HG03064 (cell line): ENCODE results near the gene PHYHD1.
"Not testable (repeated sequence)": the region's sequence is repeated elsewhere in the genome, so short reads cannot be mapped to it uniquely, and the experiment has no call there.

Source experiments
- ATAC-seq: cut with Tn5 transposase; IDR thresholded peaks from one replicate; pipeline ENCODE4 v1.9.1; 2021; ENCODE audit warnings: low read depth; ENCODE audit not compliant: unreplicated experiment

The PHYHD1 gene

DNA sequence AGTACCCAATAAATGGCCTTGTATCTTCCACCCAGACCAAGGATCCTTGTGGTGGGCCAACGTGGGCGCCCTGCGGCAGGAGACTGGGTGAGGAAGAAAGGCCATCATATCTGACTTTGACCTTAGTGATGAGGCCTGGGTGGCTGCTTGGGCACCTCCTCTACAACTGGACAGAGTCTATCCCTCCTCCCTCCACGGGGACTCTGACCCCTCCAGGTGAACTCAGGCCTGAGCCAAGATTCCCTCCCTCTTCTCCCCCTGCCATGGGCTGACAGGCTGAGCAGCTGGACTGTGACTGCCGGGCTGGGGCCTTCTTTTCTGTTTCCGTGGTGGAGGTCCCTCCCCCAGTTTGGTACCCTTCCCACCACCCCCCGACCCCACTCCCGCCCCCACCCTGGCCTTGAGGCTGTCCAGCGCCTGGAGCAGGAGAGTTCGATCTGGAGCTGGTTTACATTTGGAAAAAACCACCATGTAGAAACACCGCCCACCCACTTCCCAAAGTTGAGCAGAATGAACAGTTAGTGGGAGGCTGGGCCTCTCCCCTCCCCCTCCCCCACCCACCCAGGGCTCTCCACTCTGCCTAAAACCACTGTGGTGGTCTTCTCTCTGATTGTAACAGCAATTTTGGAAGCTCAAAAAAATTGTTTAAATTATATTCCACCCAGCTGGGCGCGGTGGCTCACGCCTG lies 1.2 kb upstream of the PHYHD1 start:
- ATAC-seq = no peak

GRCh38 chr9:128921881-128922763 lies 1.3 kb downstream of the PHYHD1 start:
- no peak for ATAC-seq

GRCh38 chr9:128923493-128923883 lies 2.7 kb downstream of the PHYHD1 start:
- no peak for ATAC-seq

DNA sequence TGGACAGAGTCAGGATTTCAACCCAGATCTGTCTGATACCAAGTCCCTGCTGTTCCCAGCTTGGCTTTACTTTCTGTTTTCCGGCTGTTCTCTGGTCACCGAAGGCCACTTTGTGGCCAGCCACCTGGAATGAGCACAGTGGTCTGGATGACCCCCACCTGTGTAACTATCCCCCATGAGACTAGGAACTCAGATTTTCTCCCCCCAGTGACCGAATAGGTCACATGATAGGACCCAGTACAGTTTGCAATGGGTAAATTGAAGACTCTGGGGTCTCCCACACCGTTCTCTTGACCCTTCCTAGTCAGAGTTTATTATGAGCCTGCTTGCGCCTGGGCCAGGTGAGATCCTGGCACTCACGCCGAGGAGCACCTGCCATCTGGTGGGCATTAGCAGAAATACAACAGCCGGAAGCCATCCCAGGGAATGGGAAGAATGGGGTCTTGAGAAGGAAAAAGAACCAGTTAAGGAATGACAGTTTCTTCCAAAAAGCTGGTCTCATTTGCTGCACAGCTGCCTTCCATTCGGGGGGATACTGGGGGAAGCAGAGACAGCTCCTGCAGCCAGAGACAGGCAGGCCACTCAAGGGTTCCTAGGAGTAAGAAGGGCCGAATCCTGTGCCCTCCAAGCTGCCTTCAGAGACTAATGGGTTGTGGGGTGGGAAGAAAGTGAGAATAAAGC lies 7.1 kb downstream of the PHYHD1 start:
- no peak for ATAC-seq

GRCh38 chr9:128928624-128929023 lies 7.8 kb downstream of the PHYHD1 start:
- ATAC-seq = no peak

DNA sequence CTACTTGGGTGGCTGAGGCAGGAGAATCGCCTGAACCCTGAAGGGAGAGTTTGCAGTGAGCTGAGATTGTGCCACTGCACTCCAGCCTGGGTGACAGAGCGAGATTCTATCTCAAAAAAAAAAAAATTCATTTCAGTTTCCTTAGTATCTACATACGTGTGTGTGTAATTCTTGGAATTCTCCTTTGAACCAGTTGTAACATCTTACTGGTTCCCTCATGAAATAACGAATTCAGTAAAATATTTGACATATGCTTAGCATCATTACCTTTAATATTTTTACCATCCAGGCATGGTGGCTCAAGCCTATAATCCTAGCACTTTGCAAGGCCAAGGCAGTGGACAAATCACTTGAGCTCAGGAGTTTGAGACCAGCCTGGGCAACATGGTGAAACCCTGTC lies 8.8 kb downstream of the PHYHD1 start:
- ATAC-seq = no peak

GRCh38 chr9:128933731-128934130 lies 12.9 kb downstream of the PHYHD1 start:
- ATAC-seq = no peak

DNA sequence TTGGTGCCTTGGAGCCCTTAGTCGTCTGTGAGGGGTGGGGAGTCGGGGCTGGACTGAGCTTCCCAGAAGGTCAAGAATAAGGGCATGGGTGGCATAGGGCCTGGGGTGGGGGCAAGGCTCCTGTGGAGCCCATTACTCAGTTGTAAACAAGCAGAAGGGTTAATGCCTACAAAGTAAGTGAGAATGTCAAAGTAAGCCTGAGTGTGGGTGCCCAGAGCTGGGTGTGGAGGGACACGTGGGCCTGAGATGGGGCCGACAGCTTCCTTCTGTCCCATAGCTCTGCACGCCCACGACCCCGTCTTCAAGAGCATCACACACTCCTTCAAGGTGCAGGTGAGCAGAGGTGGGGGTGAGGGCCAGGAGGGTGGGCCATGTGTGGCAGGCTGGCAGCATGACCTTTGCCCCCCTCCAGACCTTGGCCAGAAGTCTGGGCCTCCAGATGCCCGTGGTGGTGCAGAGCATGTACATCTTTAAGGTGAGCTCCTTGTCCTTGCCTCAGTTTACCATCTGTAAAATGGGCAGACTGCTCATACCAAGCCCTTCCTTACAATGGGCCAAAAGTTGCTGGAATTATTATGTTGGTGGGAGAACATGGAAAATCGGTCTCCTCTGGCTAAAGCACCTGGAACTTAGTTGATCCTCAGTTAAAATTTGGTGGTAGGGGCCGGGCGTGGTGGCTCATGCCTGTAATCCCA lies 15.5 kb downstream of the PHYHD1 start:
- no peak for ATAC-seq

- ATAC-seq = no peak
Measured at GRCh38 chr9:128937310-128938165, 16.8 kb downstream of the PHYHD1 start.

DNA sequence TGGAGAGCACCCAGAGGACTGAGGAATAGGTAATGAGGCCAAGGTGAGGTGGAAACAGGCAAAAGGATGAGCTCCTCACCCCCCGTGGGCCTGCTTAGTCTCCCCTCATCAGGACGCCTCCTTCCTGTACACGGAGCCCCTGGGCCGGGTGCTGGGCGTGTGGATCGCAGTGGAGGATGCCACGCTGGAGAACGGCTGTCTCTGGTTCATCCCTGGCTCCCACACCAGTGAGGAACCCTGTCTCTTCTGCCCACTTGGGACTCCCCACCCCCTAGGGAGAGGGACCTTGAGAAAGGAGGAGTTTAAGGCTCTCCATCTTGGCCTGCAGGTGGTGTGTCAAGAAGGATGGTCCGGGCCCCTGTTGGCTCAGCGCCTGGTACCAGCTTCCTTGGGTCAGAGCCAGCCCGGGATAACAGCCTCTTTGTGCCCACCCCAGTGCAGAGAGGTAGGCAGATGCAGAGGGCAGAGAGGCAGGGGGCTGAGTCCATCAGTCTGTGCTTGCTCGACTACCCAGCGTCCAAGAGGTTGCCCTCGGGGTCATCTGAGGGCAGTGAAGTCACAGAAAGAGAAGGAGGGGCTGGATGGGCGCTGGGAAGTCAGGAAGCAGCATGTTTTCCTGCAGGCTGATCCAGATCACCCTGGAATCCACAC lies 19.6 kb downstream of the PHYHD1 start:
- no peak for ATAC-seq

DNA sequence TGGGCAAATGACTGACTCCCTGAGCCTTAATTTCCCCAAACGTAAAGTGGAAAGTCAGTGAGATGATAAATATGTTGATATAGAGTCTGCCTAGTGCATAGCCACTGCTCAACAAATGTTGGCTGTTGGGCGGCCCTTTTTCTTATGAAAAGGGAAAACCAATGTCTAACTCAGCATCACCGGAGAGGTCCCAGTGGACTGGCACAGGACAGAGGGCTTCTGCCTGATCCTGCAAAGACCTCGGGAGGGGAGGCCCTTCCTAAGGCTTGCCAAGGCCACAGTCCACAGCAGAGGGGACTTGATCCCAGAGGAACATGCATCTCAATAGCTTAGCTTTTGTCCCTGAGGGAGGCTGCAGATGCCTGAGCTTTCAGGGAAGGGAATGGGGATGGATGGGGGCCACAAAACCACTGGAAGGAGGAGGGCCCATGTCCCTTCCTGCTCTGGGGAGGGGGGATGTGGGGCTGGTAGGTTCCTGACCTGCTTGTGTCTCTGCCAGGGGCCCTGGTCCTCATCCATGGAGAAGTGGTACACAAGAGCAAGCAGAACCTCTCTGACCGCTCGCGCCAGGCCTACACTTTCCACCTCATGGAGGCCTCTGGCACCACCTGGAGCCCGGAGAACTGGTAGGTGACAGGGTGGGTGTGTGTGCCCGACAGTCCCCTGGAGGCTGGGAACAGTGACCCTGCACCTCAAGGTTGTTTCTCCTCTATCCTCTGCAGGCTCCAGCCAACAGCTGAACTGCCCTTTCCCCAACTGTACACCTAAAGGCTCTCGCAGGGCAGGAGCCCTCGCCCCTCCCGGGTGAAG lies 20.4 kb downstream of the PHYHD1 start:
- no peak for ATAC-seq

GRCh38 chr9:128943832-128944620 lies 23.2 kb downstream of the PHYHD1 start:
- ATAC-seq = no peak

- not testable (repeated sequence) for ATAC-seq
Measured at GRCh38 chr9:128944966-128945365, 24.2 kb downstream of the PHYHD1 start.

DNA sequence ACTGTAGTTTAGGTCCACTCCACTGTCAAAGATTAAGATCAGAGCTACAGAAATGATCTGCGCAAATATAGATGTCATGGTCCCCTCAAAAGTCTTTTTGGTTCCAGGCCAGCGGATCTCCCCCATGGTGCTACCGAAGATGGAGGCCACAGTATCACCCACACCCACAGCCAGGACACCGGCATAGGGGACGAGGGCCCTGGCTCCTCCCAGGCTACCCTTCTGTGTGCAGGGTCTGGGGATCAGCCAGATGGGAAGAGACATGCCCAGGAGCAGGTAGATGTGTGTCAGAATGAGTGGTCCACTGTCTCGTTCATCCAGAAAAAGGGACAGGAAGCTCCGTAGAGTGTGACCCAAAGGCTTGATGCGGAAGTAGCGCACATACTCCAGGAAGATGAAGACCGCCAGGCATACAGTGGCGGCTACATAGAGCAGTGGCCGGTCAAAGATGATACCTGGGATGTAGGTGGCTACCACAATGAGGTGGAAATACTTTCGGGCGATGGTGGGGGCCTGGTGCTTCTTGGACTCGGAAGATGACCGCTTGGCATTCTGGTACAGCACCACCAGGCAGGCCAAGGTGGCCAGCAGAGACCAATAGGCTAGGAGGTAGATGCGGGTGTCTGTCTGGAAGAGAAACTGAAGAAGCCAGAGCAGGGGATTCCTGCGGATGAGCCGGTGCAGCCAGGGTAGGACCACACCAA lies 25.2 kb downstream of the PHYHD1 start:
- no peak for ATAC-seq

DNA sequence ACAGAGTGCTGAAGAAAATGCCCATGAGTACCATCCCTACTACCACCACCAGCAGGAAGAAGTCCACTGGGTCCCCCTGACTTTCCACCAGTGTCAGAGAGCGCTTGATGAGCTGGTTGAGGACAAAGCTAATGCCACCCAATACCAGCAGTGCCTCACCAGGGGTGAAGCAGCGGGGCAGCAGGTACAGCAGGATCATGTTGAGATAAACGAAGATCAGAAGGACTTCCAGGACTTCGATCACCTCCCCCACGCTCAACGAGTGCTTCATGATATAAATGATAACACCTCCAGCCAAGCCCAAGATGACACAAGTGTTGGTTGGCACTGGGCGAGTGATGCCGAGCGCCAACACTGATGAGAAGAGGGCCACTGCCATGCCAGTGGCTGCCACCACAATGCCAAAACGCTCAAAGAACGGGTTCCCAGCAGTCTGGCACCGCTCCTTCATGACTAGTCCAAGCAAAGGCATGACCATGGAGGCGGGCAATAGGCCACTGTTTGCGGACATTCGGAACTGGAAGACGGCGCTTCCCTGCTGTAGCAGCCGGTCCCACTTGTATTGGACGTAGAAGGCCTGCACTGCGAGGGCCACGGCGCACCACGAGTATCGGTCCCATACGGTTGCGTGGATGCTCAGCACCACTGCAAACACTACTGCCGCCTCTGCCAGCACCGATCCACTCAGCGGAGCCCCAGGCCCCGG lies 25.9 kb downstream of the PHYHD1 start:
- ATAC-seq = peak; percentile 7

- no peak for ATAC-seq
Measured at GRCh38 chr9:128947277-128947526, 26.4 kb downstream of the PHYHD1 start.
